GM18909 (cell line): ENCODE measurements around the gene BRK1.
"Not testable (repeated sequence)": the region's sequence is repeated elsewhere in the genome, so short reads cannot be mapped to it uniquely, and the experiment has no call there.

Source experiments
- ATAC-seq: cut with Tn5 transposase; IDR thresholded peaks from one replicate; pipeline ENCODE4 v1.9.1; 2021; ENCODE audit warnings: mild to moderate bottlenecking; ENCODE audit not compliant: unreplicated experiment, poor library complexity

BRK1 gene

DNA sequence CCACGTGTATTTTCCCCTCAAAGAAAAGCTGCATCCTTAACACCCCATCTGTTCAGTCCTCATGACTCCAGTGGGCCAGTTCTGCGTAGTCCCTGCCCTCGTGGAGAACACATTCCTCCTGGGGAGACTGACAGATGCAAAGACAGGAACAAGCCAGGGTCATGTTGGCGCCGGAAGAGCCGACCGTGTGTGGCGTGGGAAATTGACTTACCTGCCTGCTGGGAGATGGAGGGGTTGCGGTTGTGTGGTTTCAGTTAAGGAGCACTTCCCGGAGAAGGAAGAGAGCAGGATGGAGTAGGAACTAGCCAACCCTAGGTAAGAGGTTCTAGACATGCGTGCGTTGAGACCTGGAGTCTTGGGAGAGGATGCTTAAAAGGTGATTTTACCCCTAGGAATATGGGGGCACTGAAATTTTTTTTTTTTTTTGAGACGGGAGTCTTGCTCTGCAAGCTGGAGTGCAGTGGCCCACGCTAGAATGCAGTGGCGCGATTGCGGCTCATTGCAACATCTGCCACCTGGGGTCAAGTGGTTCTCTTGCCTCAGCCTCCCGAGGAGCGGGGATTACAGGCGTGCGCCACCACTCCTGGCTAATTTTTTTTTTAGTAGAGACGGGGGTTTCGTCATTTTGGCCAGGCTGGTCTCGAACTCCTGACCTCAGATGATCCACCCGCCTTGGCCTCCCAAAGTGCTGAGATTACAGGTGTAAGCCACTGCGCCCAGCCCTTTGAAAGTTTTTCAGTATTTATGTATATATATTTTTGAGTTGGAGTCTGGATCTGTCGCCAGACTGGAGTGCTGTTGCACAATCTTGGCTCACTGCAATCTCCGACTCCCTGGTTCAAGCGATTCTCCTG is 27.5 kb downstream of the BRK1 start:
- no peak for ATAC-seq

DNA sequence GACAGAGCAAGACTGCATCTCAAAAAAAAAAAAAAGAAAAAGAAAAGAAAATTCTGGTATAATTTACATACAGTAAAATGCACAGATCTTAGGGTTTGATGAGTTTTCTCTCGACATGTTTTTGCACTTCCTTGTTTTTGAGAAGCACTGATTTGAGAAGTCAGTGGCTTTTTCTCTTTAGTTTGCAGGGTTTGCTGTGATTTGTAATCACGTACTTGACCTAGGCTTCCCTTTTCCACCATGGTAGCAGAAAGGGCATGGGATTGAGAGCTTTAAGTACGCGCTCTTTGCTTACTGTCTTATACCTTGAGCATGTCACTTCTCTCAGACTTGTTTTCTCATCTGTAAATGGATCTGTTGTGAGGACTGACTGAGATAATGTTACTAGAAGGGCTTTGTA is 30.2 kb downstream of the BRK1 start:
- no peak for ATAC-seq

DNA sequence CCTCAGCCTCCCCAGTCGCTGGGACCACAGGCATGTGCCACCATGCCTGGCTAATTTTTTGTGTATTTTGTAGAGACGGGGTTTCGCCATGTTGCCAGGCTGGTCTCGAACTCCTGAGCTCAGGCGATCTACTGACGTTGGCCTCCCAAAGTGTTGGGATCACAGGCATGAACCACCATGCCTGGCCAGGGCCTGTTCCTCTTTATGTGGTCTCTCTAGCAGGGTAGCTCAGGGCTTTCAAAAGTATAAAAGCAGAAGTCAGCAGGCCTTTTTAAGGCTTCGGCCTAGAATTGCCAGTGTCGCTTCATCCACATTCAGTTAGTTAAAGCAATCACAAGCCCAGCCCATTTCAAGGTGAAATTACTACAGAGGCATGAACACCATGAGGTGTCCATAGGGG is 33.8 kb downstream of the BRK1 start:
- no peak for ATAC-seq

DNA sequence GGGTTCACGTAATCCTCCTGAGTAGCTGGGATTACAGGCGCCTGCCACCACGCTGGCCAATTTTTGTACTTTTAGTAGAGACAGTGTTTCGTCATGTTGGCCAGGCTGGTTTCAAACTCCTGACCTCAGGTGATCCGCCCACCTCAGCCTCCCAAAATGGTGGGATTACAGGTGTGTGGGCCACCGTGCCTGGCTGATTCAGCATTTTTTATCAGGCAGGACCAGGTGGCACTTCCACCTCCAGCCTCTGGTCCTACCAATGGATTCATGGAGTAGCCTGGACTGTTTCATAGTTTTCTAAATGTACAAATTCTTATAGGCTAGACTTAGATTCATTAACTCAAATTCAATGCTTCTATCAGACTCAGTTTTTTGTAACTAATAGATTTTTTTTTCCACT is 35.5 kb downstream of the BRK1 start:
- ATAC-seq, result no peak

DNA sequence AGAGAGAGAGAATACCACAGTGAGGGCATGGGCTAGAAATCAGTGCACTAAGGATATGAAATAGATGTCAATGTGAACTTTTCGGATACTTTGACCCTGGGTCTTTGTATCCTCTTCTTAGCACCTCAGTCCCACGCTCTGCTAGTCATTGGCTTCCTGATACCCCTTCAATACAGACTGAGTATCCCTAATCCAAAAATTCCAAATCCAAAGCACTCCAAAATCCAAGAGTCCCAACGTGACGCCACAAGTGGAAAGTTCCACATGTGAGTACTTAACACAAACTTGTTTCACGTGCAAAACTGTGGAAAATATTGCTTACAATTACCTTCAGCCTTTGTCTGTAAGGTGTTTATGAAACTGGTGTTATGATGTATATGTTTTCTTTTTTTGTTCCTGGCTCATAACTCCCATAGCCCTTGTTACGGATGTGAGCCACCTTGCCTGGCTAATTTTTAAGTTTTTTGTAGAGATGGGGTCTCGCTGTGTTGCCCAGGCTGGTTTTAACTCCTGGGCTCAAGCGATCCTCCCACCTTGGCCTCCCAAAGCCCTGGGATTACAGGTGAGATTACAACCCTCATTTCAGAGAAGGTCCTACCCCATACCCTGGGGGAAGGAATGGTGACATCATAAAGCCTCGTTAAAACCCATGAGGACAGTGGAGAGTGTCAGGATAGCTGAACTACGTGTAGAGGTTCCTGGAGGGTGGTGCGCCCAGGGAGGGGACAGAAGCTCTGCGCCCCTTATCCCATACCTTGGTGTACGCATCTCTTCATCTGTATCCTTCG is 39.1 kb downstream of the BRK1 start:
- ATAC-seq, result no peak

DNA sequence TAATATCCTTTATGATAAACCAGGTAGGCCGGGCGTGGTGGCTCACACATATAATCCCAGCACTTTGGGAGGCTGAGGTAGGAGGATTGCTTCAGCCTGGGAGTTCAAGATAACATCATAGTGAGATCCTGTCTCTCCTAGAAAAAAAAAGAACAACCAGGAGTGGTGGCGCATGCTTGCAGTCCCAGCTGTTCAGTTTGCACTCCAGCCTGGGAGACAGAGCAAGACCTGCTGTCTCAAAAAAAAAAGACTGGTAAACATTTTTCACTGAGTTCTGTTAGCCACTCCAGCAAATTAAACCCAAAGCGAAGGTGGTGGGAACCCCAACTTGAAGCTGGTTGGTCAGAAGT is 39.6 kb downstream of the BRK1 start:
- ATAC-seq, result no peak

DNA sequence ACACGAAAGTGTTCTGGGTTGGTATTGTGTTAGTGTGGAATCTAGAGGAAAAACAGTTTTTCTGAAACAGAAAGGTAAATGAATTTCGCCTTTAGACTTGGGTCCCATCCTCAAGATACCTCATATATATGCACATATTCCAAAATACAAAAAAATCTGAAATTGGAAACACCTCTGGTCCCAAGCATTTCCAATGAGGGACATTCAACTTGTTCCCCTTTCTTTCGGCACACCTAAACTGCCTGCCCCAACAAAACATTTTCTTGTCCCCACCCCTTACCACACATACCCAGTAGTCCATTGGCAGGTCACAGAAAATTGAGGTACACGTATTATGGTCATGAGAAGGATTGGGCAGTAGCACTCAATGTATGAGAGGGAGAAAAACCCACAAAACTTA is 40.2 kb downstream of the BRK1 start:
- ATAC-seq, result no peak

DNA sequence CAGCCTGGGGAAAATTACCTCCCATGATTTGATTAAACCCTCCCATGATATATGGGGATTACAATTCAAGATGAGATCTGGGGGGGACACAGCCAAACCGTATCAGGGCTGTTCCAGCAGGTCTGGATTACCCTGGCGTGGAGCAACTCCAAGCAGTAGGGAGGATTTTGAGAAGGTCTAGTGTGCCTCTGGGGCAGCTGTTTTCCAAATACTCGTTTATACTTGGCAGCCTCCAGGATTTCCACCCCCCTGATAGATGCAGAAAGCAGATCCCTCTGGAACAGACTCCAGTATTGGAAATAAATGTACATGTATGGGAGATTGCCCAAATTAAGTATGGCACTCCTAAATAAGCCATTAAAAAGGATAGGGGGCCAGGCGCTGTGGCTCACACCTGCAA is 41.6 kb downstream of the BRK1 start:
- ATAC-seq, result no peak

DNA sequence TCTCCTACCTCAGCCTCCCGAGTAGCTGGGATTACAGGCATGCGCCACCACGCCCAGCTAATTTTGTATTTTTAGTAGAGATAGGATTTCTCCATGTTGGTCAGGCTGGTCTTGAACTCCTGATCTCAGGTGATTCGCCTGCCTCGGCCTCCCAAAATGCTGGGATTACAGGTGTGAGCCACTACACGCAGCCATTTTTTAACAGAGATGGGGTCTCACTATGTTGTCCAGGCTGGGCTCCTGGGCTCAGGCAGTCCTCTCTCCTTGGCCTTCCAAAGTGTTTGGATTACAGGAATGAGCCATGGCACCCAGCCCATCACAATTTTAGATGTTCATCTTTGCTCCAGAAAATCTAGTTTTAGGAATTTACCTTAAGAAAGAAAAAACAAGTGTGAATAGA is 43.1 kb downstream of the BRK1 start:
- ATAC-seq, result not testable (repeated sequence)

DNA sequence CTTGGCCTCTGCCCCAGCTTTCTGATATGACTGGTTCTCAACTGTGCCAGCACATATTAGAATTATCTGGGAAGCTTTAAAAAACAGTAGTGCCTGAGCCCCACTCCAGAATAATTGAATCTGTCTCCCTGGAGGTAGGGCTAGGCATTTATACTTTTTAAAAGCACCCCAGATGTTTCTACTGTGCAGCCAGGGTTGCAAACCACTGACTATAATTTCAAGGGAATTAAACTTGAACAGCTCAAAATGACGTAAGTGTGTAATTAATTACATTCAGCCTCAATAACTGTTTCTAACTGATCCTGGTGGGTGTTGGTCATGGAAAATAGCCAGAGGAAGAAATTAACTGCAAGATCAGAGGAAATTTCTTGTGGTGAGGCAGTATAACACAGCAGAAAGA is 44.9 kb downstream of the BRK1 start:
- no peak for ATAC-seq

DNA sequence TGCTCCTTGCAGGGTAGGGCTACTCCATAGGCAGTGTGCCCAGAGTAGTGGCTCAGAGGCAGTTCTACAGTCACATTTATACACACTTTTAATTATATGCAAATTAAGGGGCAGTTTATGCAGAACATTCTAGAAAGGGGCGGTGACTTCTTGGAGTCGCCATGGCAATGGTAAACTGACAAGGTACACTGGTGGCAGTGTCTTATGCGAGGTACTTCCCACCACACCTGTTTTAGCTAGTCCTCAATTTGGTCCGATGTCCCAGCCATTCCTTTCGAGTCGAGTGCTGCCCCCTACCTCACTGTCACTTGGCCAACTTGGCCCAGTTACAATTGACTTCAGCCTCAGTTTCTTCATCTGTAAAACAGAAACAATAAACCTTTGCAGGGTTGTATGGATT is 45.5 kb downstream of the BRK1 start:
- ATAC-seq, result no peak

DNA sequence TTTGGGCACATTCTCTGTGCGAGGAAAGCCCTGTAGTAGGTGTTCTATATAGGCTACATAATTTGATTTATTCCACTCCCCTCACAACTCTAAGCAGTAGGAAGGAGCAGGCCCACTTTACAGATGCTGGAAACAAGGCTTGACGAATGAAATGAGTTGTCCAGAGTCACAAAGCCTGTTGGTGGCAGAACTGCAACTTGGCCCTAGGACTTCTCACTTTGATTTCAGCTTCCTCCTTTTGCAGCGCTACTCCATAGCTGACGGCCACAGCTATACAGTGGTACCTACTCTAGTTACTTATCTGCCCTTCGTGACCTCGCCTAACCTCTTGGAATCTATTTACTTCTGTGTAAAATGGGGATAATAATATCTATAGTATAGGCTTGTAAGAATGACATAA is 46.7 kb downstream of the BRK1 start:
- ATAC-seq, result no peak

DNA sequence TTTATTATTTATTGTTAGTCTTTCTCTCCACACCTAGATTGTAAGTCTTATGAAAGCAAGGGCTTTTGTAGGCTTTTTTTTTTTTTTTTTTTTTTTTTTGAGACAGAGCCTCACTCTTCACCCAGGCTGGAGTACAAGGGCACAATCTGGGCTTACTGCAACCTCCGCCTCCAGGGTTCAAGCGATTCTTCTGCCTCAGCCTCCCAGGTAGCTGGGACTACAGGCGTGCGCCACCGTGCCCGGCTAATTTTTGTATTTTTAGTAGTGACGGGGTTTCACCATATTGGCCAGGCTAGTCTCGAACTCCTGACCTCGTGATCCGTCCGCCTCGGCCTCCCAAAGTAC is 48.7 kb downstream of the BRK1 start:
- ATAC-seq, result not testable (repeated sequence)

DNA sequence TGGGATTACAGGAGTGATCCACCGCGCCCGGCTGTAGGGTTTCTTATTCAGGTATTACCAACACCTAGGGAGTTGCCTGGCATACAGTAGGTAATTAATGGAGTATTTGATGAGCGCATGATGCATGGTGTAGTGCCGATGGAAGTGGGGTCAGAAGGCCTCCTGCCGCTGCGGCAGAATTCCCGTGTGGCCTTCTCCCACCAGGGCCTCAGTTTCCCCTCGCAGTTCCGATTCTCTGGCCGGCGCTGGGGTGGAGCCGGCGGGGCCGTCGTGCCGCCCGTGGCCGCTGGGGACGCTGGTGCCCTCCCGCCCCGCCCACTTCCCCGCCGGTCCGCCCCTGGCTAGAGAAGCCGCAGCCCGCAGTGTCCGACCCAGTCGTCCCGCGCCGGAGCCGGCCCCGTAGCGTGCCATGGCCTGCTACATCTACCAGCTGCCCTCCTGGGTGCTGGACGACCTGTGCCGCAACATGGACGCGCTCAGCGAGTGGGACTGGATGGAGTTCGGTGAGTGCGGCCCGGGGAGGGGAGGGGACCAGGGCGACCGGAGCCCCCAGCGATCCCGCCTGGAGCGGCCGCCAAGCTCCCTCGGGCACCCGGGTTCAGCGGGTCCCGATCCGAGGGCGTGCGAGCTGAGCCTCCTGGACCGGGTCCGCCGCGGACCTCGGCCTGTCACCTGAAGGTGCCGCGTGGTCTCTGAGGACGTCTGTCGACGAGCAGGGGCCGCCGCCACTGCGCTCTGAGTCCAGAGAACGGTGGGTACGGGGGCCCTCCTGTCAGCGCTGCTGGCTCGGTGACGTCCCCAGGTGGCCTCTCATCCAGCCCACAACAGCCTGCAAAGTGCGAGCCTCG is 49.3 kb downstream of the BRK1 start, which contains the start of gene IRAK2:
Gene IRAK2, plus strand, starts transcription at position 374 of the 848 bp plus-strand sequence. Its CDS starts 36 bp downstream, at position 410.
- ATAC-seq, result peak; percentile 83

DNA sequence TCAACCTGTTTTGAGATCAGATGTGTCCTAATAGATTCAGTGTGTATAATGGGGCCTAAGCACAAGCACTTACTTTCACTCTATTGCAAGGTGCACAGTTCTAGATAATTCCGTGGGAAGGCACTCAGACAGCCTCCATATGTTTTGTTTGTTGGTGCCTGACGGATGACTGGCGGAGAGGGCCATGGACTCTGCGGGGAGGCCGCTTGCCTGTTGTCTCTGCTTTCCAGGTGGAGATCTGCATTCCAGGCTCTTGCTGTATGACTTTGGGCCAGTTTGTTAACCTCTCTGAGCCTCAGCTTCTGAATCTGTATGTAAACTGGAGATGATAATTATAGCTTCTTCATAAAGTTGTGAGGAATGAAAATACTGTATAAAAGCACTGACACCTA is 50.7 kb downstream of the BRK1 start:
- no peak for ATAC-seq

DNA sequence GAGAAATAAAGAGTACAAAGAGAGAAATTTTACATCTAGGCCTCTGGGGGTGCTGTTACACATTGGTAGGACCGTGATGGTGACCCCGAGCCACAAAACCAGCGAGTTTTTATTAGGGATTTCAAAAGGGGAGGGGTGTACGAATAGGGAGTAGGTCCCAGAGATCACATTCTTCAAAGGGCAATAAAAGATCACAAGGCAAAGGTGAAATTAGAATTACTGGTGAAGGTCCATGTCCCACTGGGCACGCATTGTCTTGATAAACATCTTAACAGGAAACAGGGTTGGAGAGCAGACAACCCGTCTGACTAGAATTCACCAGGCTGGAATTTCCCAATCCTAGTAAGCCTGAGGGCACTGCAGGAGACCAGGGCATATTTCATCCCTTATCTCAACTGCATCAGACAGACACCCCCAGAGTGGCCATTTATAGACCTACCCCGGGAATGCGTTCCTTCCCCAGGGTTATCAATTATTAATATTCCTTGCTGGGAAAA is 53.6 kb downstream of the BRK1 start:
- ATAC-seq, result no peak

DNA sequence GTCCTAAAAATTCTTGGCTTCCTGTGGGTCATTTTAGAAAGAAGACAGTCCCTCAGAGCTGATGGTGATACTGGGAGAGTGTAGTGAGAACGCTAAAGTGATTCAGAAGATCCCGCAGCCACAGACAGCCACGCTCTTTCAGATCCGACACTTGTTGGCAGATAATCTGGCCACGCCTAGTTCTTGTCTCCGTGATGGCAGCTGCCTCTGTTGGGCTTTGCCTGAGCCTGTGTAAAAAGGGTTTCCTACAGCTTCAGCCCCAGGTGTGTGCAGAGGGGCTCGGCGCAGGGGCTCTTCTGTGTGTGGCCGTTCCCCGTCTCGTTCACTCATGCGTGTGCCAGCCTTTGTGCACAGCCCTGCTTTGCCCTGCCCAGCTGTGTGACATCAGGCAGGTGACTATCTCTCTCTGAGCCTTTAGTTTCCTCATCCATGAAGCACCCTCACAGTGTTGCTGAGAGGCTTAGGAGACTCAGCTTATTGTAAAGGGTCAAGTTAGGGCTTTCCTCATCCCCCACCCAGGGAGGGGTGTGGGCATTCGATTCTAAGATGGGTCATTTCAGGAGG is 55.5 kb downstream of the BRK1 start:
- ATAC-seq, result no peak

DNA sequence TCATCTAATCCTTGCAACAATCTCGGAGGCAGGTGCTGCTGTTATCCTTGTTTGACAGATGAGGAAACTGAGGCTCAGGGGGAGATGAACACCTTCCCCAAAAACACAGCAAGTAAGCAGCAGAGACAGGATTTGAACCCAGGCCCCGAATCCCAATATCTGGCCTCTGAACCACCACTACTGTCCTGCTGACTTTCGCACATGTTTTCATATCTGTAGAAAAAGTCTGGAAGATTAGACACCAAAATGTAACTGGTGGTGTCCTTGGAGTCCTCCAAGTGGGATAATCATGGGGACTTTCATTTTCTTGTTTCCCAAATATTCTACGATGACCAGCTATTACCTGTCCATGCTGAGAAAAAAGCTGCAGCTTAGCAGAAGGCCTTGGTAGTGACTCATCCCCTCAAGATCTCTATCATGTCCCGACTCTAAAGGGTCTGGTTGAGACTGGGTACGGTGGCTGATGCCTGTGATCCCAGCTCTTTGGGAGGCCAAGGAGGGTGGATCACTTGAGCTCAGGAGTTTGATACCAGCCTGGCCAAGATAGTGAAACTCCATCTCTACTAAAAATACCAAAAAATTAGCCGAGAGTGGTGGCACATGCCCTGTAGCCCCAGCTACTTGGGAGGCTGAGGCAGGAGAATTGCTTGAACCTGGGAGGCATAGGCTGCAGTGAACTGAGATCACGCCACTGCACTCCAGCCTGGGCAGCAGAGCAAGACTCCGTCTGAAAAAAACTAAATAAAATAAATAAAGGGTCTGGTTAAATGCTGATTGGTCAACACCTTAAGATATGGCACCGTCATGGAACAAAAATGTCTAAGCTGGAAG is 57.8 kb downstream of the BRK1 start:
- no peak for ATAC-seq

DNA sequence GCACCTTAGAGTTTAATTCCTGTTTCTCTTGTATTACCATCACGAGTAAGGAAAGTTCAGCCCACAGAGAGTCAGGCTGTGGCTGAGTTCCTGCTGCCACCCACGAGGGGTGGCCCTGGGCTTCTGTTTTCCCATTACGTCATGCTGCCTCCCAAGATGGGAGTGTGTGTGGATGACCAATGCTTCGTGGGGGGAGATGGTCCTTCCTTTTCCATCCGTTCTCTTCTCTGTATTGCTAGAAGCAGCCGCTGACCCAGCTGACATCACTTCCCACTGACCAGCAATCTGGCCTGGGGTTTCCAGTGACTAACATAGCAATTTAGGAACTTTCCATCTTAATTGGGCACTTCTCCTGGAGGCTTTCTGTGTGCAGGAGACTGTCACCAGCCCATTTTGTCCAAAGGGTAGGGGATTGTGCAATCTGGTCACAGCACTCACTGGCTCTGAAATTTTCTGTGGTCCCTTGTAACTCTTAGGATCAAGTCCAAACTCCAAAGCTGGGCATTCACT is 58.5 kb downstream of the BRK1 start:
- no peak for ATAC-seq
